Astrocyte (in vitro differentiated cells and primary cell): ENCODE results near the gene CNTNAP2. TPM values are rescaled to one million over a fixed set of nuclear protein-coding genes. Genes with fewer than 3 reads are reported as not detected.

Experiments used
- DNase-seq: peaks from one replicate; pipeline ENCODE4 v3.0.0-alpha.2; 2010; ENCODE audit warnings: low read depth
- FAIRE-seq: peaks from 2 replicates; lab custom pipeline; 2011; peaks lifted over from hg19 to GRCh38; lab: Jason Lieb, UNC
- H2AFZ ChIP-seq: 2 replicates; pipeline ENCODE4 v1.6.0; 2012; ENCODE audit warnings: low read depth, low read length, inconsistent platforms
- H3K27ac ChIP-seq: 2 replicates; pipeline ENCODE4 v1.5.1; 2011; ENCODE audit warnings: low read depth, low read length, inconsistent platforms
- H3K27me3 ChIP-seq: 2 replicates; pipeline ENCODE4 v1.6.0; 2011; ENCODE audit warnings: low read length, inconsistent platforms; ENCODE audit not compliant: insufficient read depth
- H3K36me3 ChIP-seq: 2 replicates; pipeline ENCODE4 v1.5.1; 2011; ENCODE audit warnings: low read length, inconsistent platforms; ENCODE audit not compliant: insufficient read depth
- H3K4me1 ChIP-seq: 2 replicates; pipeline ENCODE4 v1.5.1; 2011; ENCODE audit warnings: low read length, inconsistent platforms; ENCODE audit not compliant: insufficient read depth
- H3K4me2 ChIP-seq: 2 replicates; pipeline ENCODE4 v1.6.0; 2012; ENCODE audit warnings: low read length, inconsistent platforms
- H3K4me3 ChIP-seq: 2 replicates; pipeline ENCODE4 v1.5.1; 2011; ENCODE audit warnings: low read depth, mild to moderate bottlenecking, low read length, inconsistent platforms; ENCODE audit not compliant: insufficient read depth
- H3K79me2 ChIP-seq: 2 replicates; pipeline ENCODE4 v1.6.0; 2012; ENCODE audit warnings: mild to moderate bottlenecking, low read length, inconsistent platforms; ENCODE audit not compliant: insufficient read depth
- H3K9ac ChIP-seq: 2 replicates; pipeline ENCODE4 v1.6.0; 2012; ENCODE audit warnings: mild to moderate bottlenecking, low read length, inconsistent platforms
- H3K9me3 ChIP-seq: 2 replicates; pipeline ENCODE4 v1.5.1; 2012; ENCODE audit warnings: low read depth, mild to moderate bottlenecking, low read length, inconsistent platforms; ENCODE audit not compliant: insufficient read depth
- H4K20me1 ChIP-seq: 2 replicates; pipeline ENCODE4 v1.6.0; 2012; ENCODE audit warnings: low read length, inconsistent platforms; ENCODE audit not compliant: insufficient read depth
- H3K27ac Mint-ChIP-seq: one replicate; pipeline ENCODE4 v1.8.0; 2021; ENCODE audit warnings: mild to moderate bottlenecking, mixed read lengths; ENCODE audit not compliant: unreplicated experiment
- H3K27me3 Mint-ChIP-seq: one replicate; pipeline ENCODE4 v1.8.0; 2021; ENCODE audit warnings: low read depth, mixed read lengths; ENCODE audit not compliant: unreplicated experiment
- H3K36me3 Mint-ChIP-seq: one replicate; pipeline ENCODE4 v1.8.0; 2021; ENCODE audit warnings: low read depth, mixed read lengths; ENCODE audit not compliant: unreplicated experiment
- H3K4me1 Mint-ChIP-seq: one replicate; pipeline ENCODE4 v1.8.0; 2021; ENCODE audit warnings: low read depth, mixed read lengths; ENCODE audit not compliant: unreplicated experiment
- H3K4me3 Mint-ChIP-seq: one replicate; pipeline ENCODE4 v1.8.0; 2021; ENCODE audit warnings: mild to moderate bottlenecking, moderate library complexity, mixed read lengths; ENCODE audit not compliant: unreplicated experiment
- H3K9me3 Mint-ChIP-seq: one replicate; pipeline ENCODE4 v1.8.0; 2021; ENCODE audit warnings: mild to moderate bottlenecking, mixed read lengths; ENCODE audit not compliant: unreplicated experiment
- EZH2 ChIP-seq: IDR thresholded peaks from 2 replicates; pipeline ENCODE4 v1.6.1; 2012; ENCODE audit warnings: mild to moderate bottlenecking, low read length, inconsistent platforms; ENCODE audit not compliant: insufficient read depth
- total RNA-seq: library from RNA; stranded (reverse); gene quantifications from 2 replicates; pipeline ENCODE4 v1.2.1, GENCODE V29; 2021
- TF ChIP-seq, protein P1 (sequence below): IDR thresholded peaks from 2 replicates; pipeline ENCODE4 v1.5.1; 2011; ENCODE audit warnings: low read depth, mild to moderate bottlenecking, inconsistent platforms, low read length, moderate library complexity; ENCODE audit not compliant: insufficient read depth

Gene CNTNAP2
- total RNA-seq, 1 donor from 2014 or later, result 20.0 TPM

DNA sequence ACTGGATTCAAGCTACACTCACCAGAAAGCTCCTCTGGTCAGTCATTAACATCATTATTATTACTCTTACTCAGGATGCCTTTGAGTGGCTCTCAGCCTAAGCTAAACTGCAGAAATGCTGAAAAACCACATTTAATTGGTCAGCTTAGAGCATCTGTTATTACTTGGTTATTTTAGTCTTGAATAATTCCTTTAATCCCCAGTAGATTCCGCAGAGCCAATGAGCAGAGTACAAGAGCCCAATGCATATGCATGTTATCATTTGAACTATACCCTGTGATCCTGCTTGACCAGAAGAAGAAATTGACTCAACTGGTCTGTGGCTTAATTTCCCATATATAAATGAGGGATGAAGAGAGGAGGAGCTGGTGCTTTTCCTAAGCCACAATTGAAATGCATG is 2056.3 kb downstream of the CNTNAP2 start:
- FAIRE-seq (no peak), DNase-seq (no peak)
- Histone ChIP-seq H3K79me2 (no peaks in the 10 kb centered on the region), H3K9me3 (no peaks in the 10 kb centered on the region), H3K36me3 (no peaks in the 10 kb centered on the region), H2AFZ (no peak overlapping the region), H3K27me3 (no peaks in the 10 kb centered on the region), H3K9ac (no peak overlapping the region), H3K4me3 (no peak overlapping the region), H4K20me1 (no peaks in the 10 kb centered on the region), H3K4me1 (no peaks in the 10 kb centered on the region), H3K4me2 (no peak overlapping the region), H3K27ac (no peak overlapping the region)
- TF ChIP-seq, protein P1, sequence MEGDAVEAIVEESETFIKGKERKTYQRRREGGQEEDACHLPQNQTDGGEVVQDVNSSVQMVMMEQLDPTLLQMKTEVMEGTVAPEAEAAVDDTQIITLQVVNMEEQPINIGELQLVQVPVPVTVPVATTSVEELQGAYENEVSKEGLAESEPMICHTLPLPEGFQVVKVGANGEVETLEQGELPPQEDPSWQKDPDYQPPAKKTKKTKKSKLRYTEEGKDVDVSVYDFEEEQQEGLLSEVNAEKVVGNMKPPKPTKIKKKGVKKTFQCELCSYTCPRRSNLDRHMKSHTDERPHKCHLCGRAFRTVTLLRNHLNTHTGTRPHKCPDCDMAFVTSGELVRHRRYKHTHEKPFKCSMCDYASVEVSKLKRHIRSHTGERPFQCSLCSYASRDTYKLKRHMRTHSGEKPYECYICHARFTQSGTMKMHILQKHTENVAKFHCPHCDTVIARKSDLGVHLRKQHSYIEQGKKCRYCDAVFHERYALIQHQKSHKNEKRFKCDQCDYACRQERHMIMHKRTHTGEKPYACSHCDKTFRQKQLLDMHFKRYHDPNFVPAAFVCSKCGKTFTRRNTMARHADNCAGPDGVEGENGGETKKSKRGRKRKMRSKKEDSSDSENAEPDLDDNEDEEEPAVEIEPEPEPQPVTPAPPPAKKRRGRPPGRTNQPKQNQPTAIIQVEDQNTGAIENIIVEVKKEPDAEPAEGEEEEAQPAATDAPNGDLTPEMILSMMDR, result no peak
- no peak for TF ChIP-seq EZH2
- Mint-ChIP-seq H3K36me3 (no peaks in the 10 kb centered on the region), H3K27ac (no peak overlapping the region), H3K9me3 (no peaks in the 10 kb centered on the region), H3K27me3 (peaks cover 6% of the 10 kb centered on the region), H3K4me1 (no peaks in the 10 kb centered on the region), H3K4me3 (no peak overlapping the region)

DNA sequence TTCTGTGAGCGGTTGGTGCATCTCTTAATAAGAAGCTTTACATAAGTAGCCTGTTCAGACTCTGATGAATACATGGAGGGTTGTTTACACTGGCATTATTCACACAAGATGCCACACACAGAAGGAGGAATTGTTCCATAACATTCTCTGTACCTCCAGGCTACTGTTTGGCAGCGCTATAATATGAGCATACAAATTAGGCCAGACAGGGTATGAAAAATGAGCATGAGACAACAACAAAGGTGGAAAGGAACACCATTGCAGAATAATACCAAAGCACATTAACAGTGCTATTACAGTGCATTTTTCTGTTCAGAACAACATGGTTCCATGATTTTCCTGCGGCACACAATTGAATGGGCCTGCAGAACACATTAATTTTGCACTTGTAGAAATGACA is 2056.8 kb downstream of the CNTNAP2 start:
- DNase-seq (no peak), FAIRE-seq (no peak)
- Mint-ChIP-seq H3K27me3 (peaks cover 6% of the 10 kb centered on the region), H3K9me3 (no peaks in the 10 kb centered on the region), H3K36me3 (no peaks in the 10 kb centered on the region), H3K4me3 (no peak overlapping the region), H3K27ac (no peak overlapping the region), H3K4me1 (no peaks in the 10 kb centered on the region)
- Histone ChIP-seq H3K9ac (no peak overlapping the region), H4K20me1 (no peaks in the 10 kb centered on the region), H3K36me3 (no peaks in the 10 kb centered on the region), H3K27me3 (no peaks in the 10 kb centered on the region), H2AFZ (no peak overlapping the region), H3K27ac (no peak overlapping the region), H3K4me3 (no peak overlapping the region), H3K9me3 (no peaks in the 10 kb centered on the region), H3K79me2 (no peaks in the 10 kb centered on the region), H3K4me2 (no peak overlapping the region), H3K4me1 (no peaks in the 10 kb centered on the region)
- no peak for TF ChIP-seq EZH2
- TF ChIP-seq, protein P1, result no peak

DNA sequence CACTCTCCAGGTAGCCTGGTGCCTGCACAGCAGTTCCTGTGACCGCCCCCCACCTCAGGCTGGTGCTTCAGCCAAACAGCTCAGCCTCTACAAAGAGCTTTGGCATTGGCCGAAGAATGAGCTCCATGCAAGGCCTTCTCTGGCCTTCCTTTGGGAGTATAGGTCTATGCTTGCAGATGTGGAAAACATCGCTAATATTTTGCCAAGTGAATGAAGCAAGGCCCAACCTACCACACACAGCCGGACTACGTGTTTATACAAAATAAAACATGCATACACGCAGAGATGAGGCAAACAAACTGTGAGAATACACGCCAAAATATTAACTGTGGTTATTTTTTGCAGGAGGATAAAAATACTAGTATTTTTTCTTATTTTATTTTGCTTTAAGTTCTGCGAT is 2057.8 kb downstream of the CNTNAP2 start:
- Histone ChIP-seq H3K9me3 (no peaks in the 10 kb centered on the region), H3K79me2 (no peaks in the 10 kb centered on the region), H3K4me1 (no peaks in the 10 kb centered on the region), H2AFZ (no peak overlapping the region), H3K4me3 (no peak overlapping the region), H3K27ac (no peak overlapping the region), H4K20me1 (no peaks in the 10 kb centered on the region), H3K27me3 (no peaks in the 10 kb centered on the region), H3K4me2 (no peak overlapping the region), H3K36me3 (no peaks in the 10 kb centered on the region), H3K9ac (no peak overlapping the region)
- Mint-ChIP-seq H3K27ac (no peak overlapping the region), H3K27me3 (peaks cover 6% of the 10 kb centered on the region), H3K9me3 (no peaks in the 10 kb centered on the region), H3K36me3 (no peaks in the 10 kb centered on the region), H3K4me3 (no peak overlapping the region), H3K4me1 (no peaks in the 10 kb centered on the region)
- DNase-seq (no peak), FAIRE-seq (no peak)
- TF ChIP-seq, protein P1, result no peak
- TF ChIP-seq EZH2, result no peak
